PC-9 (cell line): ENCODE data around the gene SPRR2F. TPM values are rescaled to one million over a fixed set of nuclear protein-coding genes. Genes with fewer than 3 reads are reported as not detected.

Experiments used
- BruUV-seq: library from RNA; stranded (reverse); fragments of 400-500 nt; replicated peaks from 2 replicates; lab custom pipeline; 2021; lab: Mats Ljungman, UMichigan
- CTCF ChIA-PET: fragments of 300-600 bp; sonication (Branson Sonifier 250); formaldehyde crosslinking; loops from one replicate; lab custom pipeline; 2022; ENCODE audit warnings: antibody characterized with exemption; lab: Charles Lee
- POLR2A ChIA-PET: fragments of 300-600 bp; sonication (Branson Sonifier 250); formaldehyde crosslinking; loops from one replicate; lab custom pipeline; 2022; ENCODE audit warnings: antibody characterized with exemption; ENCODE audit not compliant: unreplicated experiment; lab: Charles Lee
- DNase-seq, 2 experiments: peaks; one replicate each; pipeline versions ENCODE4 v3.0.0 to v3.0.0-alpha.2; 2015 to 2022; ENCODE audit warnings: mixed read lengths in 1 of 2
- H2AFZ ChIP-seq: fragments of 200-600 bp; sonication (generic); 2 replicates; pipeline ENCODE4 v1.8.1; 2017; ENCODE audit warnings: antibody characterized with exemption
- H3F3A ChIP-seq: fragments of 200-600 bp; sonication (generic); 2 replicates; pipeline ENCODE4 v1.8.1; 2017; ENCODE audit warnings: antibody characterized with exemption, mild to moderate bottlenecking, low read depth; ENCODE audit not compliant: insufficient read depth
- H3K27ac ChIP-seq: fragments of 200-600 bp; sonication (generic); 2 replicates; pipeline ENCODE4 v1.6.1; 2016; ENCODE audit warnings: mixed run types
- H3K27me3 ChIP-seq: fragments of 200-600 bp; sonication (generic); 2 replicates; pipeline ENCODE4 v1.6.1; 2016; ENCODE audit warnings: low read depth, mixed run types; ENCODE audit not compliant: insufficient read depth
- H3K36me3 ChIP-seq: fragments of 200-600 bp; sonication (generic); 2 replicates; pipeline ENCODE4 v1.6.1; 2016; ENCODE audit warnings: low read depth, mixed run types
- H3K4me1 ChIP-seq: fragments of 200-600 bp; sonication (generic); replicated peaks from 2 replicates; pipeline ENCODE4 v1.6.1; 2016; ENCODE audit warnings: mixed run types; ENCODE audit not compliant: insufficient read depth
- H3K4me2 ChIP-seq: fragments of 200-600 bp; sonication (generic); 2 replicates; pipeline ENCODE4 v1.6.1; 2017; ENCODE audit warnings: mixed run types
- H3K4me3 ChIP-seq: fragments of 200-600 bp; sonication (generic); 2 replicates; pipeline ENCODE4 v1.6.1; 2016; ENCODE audit warnings: mixed run types
- H3K79me2 ChIP-seq: fragments of 200-600 bp; sonication (generic); 2 replicates; pipeline ENCODE4 v1.6.1; 2017; ENCODE audit warnings: low read depth, mixed run types
- H3K9me2 ChIP-seq: fragments of 200-600 bp; sonication (generic); 2 replicates; pipeline ENCODE4 v1.8.1; 2017; ENCODE audit warnings: mild to moderate bottlenecking; ENCODE audit not compliant: insufficient read depth
- H3K9me3 ChIP-seq: fragments of 200-600 bp; sonication (generic); 2 replicates; pipeline ENCODE4 v1.8.1; 2016; ENCODE audit warnings: low read depth; ENCODE audit not compliant: insufficient read depth
- H4K20me1 ChIP-seq: fragments of 200-600 bp; sonication (generic); 2 replicates; pipeline ENCODE4 v1.8.1; 2017; ENCODE audit not compliant: insufficient read depth
- CTCF ChIP-seq: fragments of 200-600 bp; sonication (generic); conservative IDR thresholded peaks from 2 replicates; pipeline ENCODE4 v1.6.1; 2017; ENCODE audit warnings: mixed run types, antibody characterized with exemption, mild to moderate bottlenecking, moderate library complexity
- EZH2 ChIP-seq: fragments of 200-600 bp; sonication (generic); IDR thresholded peaks from 2 replicates; pipeline ENCODE4 v1.8.0; 2017; ENCODE audit warnings: antibody characterized with exemption, low read depth
- intact Hi-C: fragments of 100-400 bp; cut with micrococcal nuclease; formaldehyde crosslinking; loops from one replicate; pipeline ENCODE4 v1.10.0; 2022; ENCODE audit not compliant: unreplicated experiment
- total RNA-seq: library from RNA; stranded (reverse); gene quantifications from 2 replicates; pipeline ENCODE4 v1.2.3, GENCODE V29; 2021

SPRR2F gene
- total RNA-seq, 1 experiment from 2014 or later: not detected

- ChIA-PET POLR2A (no interaction called here), CTCF (no interaction called here)
- no peak overlapping the region for H3K4me2 ChIP-seq
- no peaks in the 10 kb centered on the region for H3F3A ChIP-seq
- TF ChIP-seq EZH2 (no peak), CTCF (no peak)
- no peak for DNase-seq
- no peaks in the 10 kb centered on the region for H3K4me1 ChIP-seq
- 0 out of 2 replicates have a peak, but pooled peaks cover under 1% of the 10 kb centered on the region for H3K27me3 ChIP-seq
- intact Hi-C loops: no loop called here
- H3K79me2 ChIP-seq: no peaks in the 10 kb centered on the region
- no peak overlapping the region for H2AFZ ChIP-seq
- H3K9me3 ChIP-seq: no peaks in the 10 kb centered on the region
- no peaks in the 10 kb centered on the region for H4K20me1 ChIP-seq
- H3K9me2 ChIP-seq: no peaks in the 10 kb centered on the region
- no peak overlapping the region for H3K4me3 ChIP-seq
- no TSS peak for BruUV-seq
- no peaks in the 10 kb centered on the region for H3K36me3 ChIP-seq
- no peak overlapping the region for H3K27ac ChIP-seq
These were observed 40.2 kb downstream of the SPRR2F start for GRCh38 chr1:153072806-153073726.

- H3K9me2 ChIP-seq: no peaks in the 10 kb centered on the region
- no peaks in the 10 kb centered on the region for H3K4me1 ChIP-seq
- no peaks in the 10 kb centered on the region for H4K20me1 ChIP-seq
- H3F3A ChIP-seq: no peaks in the 10 kb centered on the region
- no peak within 1 kb of the TSS for H2AFZ ChIP-seq
- H3K36me3 ChIP-seq: no peaks in the 10 kb centered on the region
- intact Hi-C loops: no loop called here
- no peak within 1 kb of the TSS for H3K27ac ChIP-seq
- no peak within 1 kb of the TSS for H3K4me2 ChIP-seq
- no peak for DNase-seq
- TF ChIP-seq CTCF (no peak), EZH2 (no peak)
- H3K9me3 ChIP-seq: no peaks in the 10 kb centered on the region
- POLR2A ChIA-PET: no interaction called here
- CTCF ChIA-PET: no interaction called here
- no peaks in the 10 kb centered on the region for H3K79me2 ChIP-seq
- 0 out of 2 replicates have a peak, but pooled peaks cover 4% of the 10 kb centered on the region for H3K27me3 ChIP-seq
- no TSS peak for BruUV-seq
- no peak within 1 kb of the TSS for H3K4me3 ChIP-seq
These were observed 41.8 kb downstream of the SPRR2F start, which contains the start of gene SPRR2B for GRCh38 chr1:153071511-153071910. Gene SPRR2B, minus strand, starts transcription at chr1:153071611. Its CDS starts 772 bp downstream, at chr1:153070839.

GRCh38 chr1:153070243-153070642 is 43.1 kb downstream of the SPRR2F start:
- BruUV-seq: no TSS peak
- POLR2A ChIA-PET: no interaction called here

More at GRCh38 chr1:153070243-153070642, 43.1 kb downstream of the SPRR2F start:
- no peaks in the 10 kb centered on the region for H3K9me2 ChIP-seq
- H3K27ac ChIP-seq: no peak overlapping the region
- H3K9me3 ChIP-seq: no peaks in the 10 kb centered on the region
- no peak overlapping the region for H2AFZ ChIP-seq
- CTCF ChIA-PET: no interaction called here
- 0 out of 2 replicates have a peak, but pooled peaks cover 4% of the 10 kb centered on the region for H3K27me3 ChIP-seq
- no peaks in the 10 kb centered on the region for H3F3A ChIP-seq
- no peak overlapping the region for H3K4me2 ChIP-seq
- TF ChIP-seq CTCF (no peak), EZH2 (no peak)
- no peaks in the 10 kb centered on the region for H3K36me3 ChIP-seq
- H4K20me1 ChIP-seq: no peaks in the 10 kb centered on the region
- H3K79me2 ChIP-seq: no peaks in the 10 kb centered on the region
- no peaks in the 10 kb centered on the region for H3K4me1 ChIP-seq
- intact Hi-C loops: no loop called here
- no peak overlapping the region for H3K4me3 ChIP-seq
- no peak for DNase-seq

Other genes starting within 250 kb of the SPRR2F start
- gene SMCP, start 235.2 kb downstream of the SPRR2F start, total RNA-seq: not detected in 2 replicates
- gene IVL, start 205.0 kb downstream of the SPRR2F start, total RNA-seq: not detected in 2 replicates
- gene SPRR5, start 166.3 kb downstream of the SPRR2F start, total RNA-seq: not detected in 2 replicates
- not detected in 2 replicates for gene SPRR4, start 142.9 kb downstream of the SPRR2F start, total RNA-seq
- gene SPRR1A, start 129.4 kb downstream of the SPRR2F start, total RNA-seq: not detected in 2 replicates
- gene SPRR3, start 111.8 kb downstream of the SPRR2F start, total RNA-seq: 0.57 TPM in 1 of 2 replicates, not detected in the other
- gene SPRR1B, start 82.3 kb downstream of the SPRR2F start, total RNA-seq: not detected in 2 replicates
- gene SPRR2D, start 72.4 kb downstream of the SPRR2F start, total RNA-seq: not detected in 2 replicates
- gene SPRR2A, start 56.0 kb downstream of the SPRR2F start, total RNA-seq: not detected in 2 replicates
- gene SPRR2B, start 41.9 kb downstream of the SPRR2F start, total RNA-seq: not detected in 2 replicates
- not detected in 2 replicates for gene SPRR2E, start 19.0 kb downstream of the SPRR2F start, total RNA-seq
- not detected in 2 replicates for gene SPRR2G, start 37.4 kb upstream of the SPRR2F start, total RNA-seq
- gene LELP1, start 89.9 kb upstream of the SPRR2F start, total RNA-seq: not detected in 2 replicates
- not detected in 2 replicates for gene PRR9, start 104.1 kb upstream of the SPRR2F start, total RNA-seq
- not detected in 2 replicates for gene LORICRIN, start 146.2 kb upstream of the SPRR2F start, total RNA-seq
- gene PGLYRP3, start 199.4 kb upstream of the SPRR2F start, total RNA-seq: not detected in 2 replicates
- gene PGLYRP4, start 235.3 kb upstream of the SPRR2F start, total RNA-seq: not detected in 2 replicates
- 2.1 and 4.3 TPM in 2 replicates for gene S100A9, start 244.3 kb upstream of the SPRR2F start, total RNA-seq